ENCODE measurements around the gene LYRM1.
"Not testable (repeated sequence)": the region's sequence is repeated elsewhere in the genome, so short reads cannot be mapped to it uniquely, and the experiment has no call there.

The LYRM1 gene

DNA sequence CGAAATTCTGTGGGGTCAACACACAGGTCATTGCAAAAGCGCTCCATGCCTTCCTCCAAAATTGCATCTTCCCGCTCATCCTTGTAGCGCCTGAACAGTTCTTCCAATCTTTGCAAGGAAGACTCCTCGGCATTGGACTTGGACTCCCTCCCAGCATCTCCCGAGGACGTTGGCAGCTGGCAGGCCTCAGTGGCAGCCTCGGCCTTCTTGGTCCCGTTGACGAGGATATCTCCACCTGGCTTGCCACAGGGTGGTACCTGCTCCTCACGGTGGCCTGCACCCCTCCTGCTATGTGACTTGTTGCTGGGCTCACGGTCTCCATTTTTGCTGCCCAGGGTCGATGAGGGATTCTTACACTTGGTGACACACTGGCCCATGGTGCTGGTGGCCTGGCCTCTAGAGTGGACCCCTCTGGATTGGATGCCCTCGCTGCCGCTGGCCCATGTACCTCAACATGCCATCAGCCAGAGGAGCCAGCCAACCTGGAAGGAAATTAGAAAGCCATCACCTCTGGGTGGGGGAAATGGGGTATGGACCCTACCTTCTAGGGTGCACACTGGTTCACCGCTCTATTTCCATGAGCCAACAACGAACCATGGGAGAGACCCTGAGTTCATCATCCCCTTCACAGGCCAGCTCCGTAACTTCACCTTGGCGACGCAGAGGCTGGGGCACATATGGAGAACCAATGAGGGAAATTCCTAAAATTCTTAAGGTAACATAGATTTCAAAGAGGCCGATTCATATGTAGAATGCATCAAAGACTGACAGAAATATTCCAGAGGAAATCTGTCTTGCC, 38.2 kb upstream of the LYRM1 start:
- H3K9me3 ChIP-seq (ENCODE audit: severe bottlenecking): peaks cover 7% of the 10 kb centered on the region
- H3K27ac ChIP-seq: peak overlapping the region; percentile 98
- H3K27me3 ChIP-seq (ENCODE audit: insufficient read depth, low read depth, severe bottlenecking): no peaks in the 10 kb centered on the region
- no peak for DNase-seq
- TF ChIP-seq, protein P1, sequence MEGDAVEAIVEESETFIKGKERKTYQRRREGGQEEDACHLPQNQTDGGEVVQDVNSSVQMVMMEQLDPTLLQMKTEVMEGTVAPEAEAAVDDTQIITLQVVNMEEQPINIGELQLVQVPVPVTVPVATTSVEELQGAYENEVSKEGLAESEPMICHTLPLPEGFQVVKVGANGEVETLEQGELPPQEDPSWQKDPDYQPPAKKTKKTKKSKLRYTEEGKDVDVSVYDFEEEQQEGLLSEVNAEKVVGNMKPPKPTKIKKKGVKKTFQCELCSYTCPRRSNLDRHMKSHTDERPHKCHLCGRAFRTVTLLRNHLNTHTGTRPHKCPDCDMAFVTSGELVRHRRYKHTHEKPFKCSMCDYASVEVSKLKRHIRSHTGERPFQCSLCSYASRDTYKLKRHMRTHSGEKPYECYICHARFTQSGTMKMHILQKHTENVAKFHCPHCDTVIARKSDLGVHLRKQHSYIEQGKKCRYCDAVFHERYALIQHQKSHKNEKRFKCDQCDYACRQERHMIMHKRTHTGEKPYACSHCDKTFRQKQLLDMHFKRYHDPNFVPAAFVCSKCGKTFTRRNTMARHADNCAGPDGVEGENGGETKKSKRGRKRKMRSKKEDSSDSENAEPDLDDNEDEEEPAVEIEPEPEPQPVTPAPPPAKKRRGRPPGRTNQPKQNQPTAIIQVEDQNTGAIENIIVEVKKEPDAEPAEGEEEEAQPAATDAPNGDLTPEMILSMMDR (IDR thresholded peaks at IDR 0.05; ENCODE audit: low read depth, low read length): no peak
- H3K36me3 ChIP-seq: peaks cover 57% of the 10 kb centered on the region
- no peak overlapping the region for H3K4me3 ChIP-seq (ENCODE audit: low read depth, low read length)

DNA sequence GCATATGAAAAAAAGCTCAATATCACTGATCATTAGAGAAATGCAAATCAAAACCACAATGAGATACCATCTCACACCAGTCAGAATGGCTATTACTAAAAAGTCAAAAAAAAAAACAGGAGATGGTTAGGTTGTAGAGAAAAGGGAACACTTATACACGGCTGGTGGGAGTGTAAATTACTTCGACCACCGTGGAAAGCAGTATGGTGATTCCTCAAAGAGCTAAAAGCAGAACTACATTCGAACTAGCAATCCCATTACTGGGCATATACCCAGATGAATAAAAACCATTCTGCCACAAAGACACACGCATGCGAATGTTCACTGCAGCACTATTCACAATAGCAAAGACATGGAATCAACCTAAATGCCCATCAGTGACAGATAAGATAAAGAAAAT, 36.2 kb upstream of the LYRM1 start:
- not testable (repeated sequence) for H3K27me3 ChIP-seq (ENCODE audit: insufficient read depth, low read depth, severe bottlenecking); H3K9me3 ChIP-seq (ENCODE audit: severe bottlenecking); DNase-seq; H3K4me3 ChIP-seq (ENCODE audit: low read depth, low read length)
- H3K36me3 ChIP-seq: peaks cover 57% of the 10 kb centered on the region
- H3K27ac ChIP-seq: peak overlapping the region; percentile 98

DNA sequence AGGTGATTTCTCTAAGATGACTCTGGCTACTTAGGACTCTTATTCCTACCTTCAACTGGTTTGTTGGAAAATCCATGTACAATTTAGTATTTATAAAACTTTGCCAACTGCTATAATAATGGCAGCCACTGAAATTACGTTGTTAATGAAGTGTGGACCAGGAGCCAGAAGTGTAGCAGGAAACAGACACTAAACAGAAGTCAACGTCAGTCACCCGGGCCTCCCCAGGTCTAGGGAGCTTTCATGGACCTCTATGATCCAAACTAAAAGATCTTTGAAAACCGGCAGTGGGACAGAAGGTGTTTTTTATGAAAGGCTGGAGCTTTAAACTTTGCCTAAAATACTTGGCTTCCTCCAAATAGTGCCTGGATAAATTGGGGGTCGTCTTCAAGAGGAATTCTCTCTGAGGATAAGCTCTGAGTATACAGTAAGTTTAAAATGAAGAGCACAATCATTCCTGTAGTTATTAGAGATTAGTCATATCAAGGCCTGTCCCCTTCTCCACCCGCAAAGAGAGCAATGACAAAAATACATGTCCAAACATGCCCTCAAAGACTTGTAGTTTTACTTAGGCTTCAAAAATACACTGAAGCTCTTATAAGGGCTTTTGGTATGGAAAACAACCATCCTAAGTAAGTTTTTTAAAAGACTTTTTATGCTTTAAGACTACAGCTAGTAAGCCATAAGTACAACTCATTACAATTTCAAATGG, 35.0 kb upstream of the LYRM1 start:
- TF ChIP-seq, protein P1 (IDR thresholded peaks at IDR 0.05; ENCODE audit: low read depth, low read length): no peak
- Histone ChIP-seq H3K4me3 (ENCODE audit: low read depth, low read length) (peak overlapping the region; percentile 15), H3K36me3 (peaks cover 47% of the 10 kb centered on the region), H3K27me3 (ENCODE audit: insufficient read depth, low read depth, severe bottlenecking) (no peaks in the 10 kb centered on the region), H3K9me3 (ENCODE audit: severe bottlenecking) (peaks cover 7% of the 10 kb centered on the region), H3K27ac (peak overlapping the region; percentile 98)
- DNase-seq: no peak

DNA sequence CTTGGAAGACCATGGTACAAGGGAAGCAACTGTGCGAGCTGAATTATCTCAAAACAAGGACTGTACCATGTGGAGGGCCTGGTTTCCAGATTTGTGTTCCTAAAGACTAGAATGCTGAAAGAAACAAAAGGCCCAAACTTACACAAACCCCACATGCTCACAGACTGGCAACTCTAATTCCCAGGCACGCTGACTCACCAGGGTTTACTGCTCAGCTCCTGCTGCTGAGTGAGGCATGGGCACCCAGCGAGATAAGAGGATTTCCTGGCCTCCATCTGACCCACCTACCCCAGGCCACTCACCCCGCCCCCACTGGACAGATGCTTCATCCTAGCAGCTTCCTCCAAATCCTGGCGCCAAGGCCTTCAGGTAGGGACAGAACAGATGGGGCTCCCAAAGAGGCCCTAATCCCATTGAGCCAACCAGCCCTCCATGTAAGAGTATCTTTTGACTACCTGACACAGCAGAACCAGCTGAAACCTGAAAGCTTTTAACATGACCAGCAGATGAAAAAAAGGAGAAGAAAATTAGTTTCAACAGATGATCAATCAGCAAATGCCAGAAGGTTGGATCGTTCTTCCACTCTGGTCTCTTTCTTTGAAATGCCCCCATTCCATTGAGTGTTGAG, 34.3 kb upstream of the LYRM1 start:
- TF ChIP-seq, protein P1 (IDR thresholded peaks at IDR 0.05; ENCODE audit: low read depth, low read length): no peak
- Histone ChIP-seq H3K4me3 (ENCODE audit: low read depth, low read length) (peak overlapping the region; percentile 27), H3K27me3 (ENCODE audit: insufficient read depth, low read depth, severe bottlenecking) (no peaks in the 10 kb centered on the region), H3K36me3 (peaks cover 47% of the 10 kb centered on the region), H3K9me3 (ENCODE audit: severe bottlenecking) (peaks cover 7% of the 10 kb centered on the region), H3K27ac (peak overlapping the region; percentile 98)
- DNase-seq: peak; percentile 100

DNA sequence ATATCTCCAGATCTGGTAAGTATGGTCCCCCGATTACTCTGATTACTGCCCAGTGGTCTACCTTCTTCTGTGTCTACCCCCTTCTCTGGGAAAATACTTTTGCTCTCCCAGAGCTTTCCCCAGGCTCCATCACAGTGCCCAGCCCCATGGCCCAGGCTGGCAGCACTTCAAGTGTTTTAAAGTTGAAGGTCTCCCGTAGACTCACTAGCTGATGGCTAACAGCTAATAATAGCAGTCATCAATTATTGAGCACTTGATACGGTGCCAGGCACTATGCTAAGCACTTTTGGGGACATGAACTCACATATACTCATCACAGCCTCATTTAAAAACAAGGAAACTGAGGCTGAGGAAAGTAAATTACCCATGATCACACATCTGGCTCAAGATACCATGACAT, 33.8 kb upstream of the LYRM1 start:
- Histone ChIP-seq H3K4me3 (ENCODE audit: low read depth, low read length) (peak overlapping the region; percentile 27), H3K27ac (peak overlapping the region; percentile 98), H3K36me3 (peaks cover 44% of the 10 kb centered on the region), H3K9me3 (ENCODE audit: severe bottlenecking) (peaks cover 7% of the 10 kb centered on the region), H3K27me3 (ENCODE audit: insufficient read depth, low read depth, severe bottlenecking) (no peaks in the 10 kb centered on the region)
- TF ChIP-seq, protein P1 (IDR thresholded peaks at IDR 0.05; ENCODE audit: low read depth, low read length): no peak
- no peak for DNase-seq

DNA sequence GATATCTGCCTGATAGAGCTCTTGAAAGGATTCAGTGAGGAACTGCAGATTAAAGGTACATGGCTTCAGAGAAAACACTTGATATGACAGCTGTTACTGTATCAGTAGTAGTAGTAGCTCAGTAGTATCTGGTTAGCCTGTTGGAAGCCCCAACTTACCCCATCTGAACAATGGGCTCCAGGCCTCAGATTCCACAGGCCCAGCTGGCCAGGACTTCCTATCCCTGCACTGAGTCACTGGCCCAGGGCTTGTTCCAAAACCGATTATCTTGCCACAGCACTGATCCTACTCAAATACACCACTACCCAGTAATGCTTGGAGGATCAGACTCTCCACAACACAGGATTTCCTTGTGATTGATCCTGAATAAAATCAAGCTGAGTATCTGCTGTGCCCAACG, 33.0 kb upstream of the LYRM1 start:
- TF ChIP-seq, protein P1 (IDR thresholded peaks at IDR 0.05; ENCODE audit: low read depth, low read length): no peak
- H3K36me3 ChIP-seq: peaks cover 36% of the 10 kb centered on the region
- peak; percentile 83 for DNase-seq
- no peaks in the 10 kb centered on the region for H3K27me3 ChIP-seq (ENCODE audit: insufficient read depth, low read depth, severe bottlenecking)
- peak overlapping the region; percentile 98 for H3K27ac ChIP-seq
- no peak overlapping the region for H3K4me3 ChIP-seq (ENCODE audit: low read depth, low read length)
- H3K9me3 ChIP-seq (ENCODE audit: severe bottlenecking): peaks cover 7% of the 10 kb centered on the region
